PC-3 (cell line): ENCODE data around the gene CCNYL1. TPM values are rescaled to one million over a fixed set of nuclear protein-coding genes. Genes with fewer than 3 reads are reported as not detected.

Experiments used
- ATAC-seq: fragments of 200-7000 bp; cut with Tn5 transposase; 2 replicates; pipeline ENCODE4 v1.9.1; 2020; ENCODE audit warnings: mild to moderate bottlenecking, moderate library complexity
- BruUV-seq: library from RNA; stranded (reverse); fragments of 400-500 nt; replicated peaks from 2 replicates; lab custom pipeline; 2021; lab: Mats Ljungman, UMichigan
- CTCF ChIA-PET: fragments of 300-600 bp; sonication (Branson Sonifier 250); formaldehyde crosslinking; loops from one replicate; lab custom pipeline; 2022; ENCODE audit warnings: antibody characterized with exemption; lab: Charles Lee
- POLR2A ChIA-PET: fragments of 300-600 bp; sonication (Branson Sonifier 250); formaldehyde crosslinking; loops from one replicate; lab custom pipeline; 2022; ENCODE audit warnings: antibody characterized with exemption; ENCODE audit not compliant: unreplicated experiment; lab: Charles Lee
- DNase-seq: peaks from one replicate; pipeline ENCODE4 v3.0.0-alpha.2; 2015
- H2AFZ ChIP-seq: fragments of 300-600 bp; sonication (generic); 2 replicates; pipeline ENCODE4 v1.6.0; 2016; ENCODE audit warnings: antibody characterized with exemption, low read length
- H3F3A ChIP-seq: fragments of 300-600 bp; sonication (generic); one replicate; pipeline ENCODE4 v1.6.0; 2017; ENCODE audit warnings: antibody characterized with exemption, low read length, control low read depth, mild to moderate bottlenecking; ENCODE audit not compliant: unreplicated experiment
- H3K27ac ChIP-seq: fragments of 300-600 bp; sonication (generic); 2 replicates; pipeline ENCODE4 v1.5.1; 2016; ENCODE audit warnings: mild to moderate bottlenecking, low read length
- H3K27me3 ChIP-seq: fragments of 300-600 bp; sonication (generic); 2 replicates; pipeline ENCODE4 v1.6.1; 2016; ENCODE audit warnings: low read length, mixed read lengths
- H3K36me3 ChIP-seq: fragments of 300-600 bp; sonication (generic); 2 replicates; pipeline ENCODE4 v1.6.1; 2016; ENCODE audit warnings: low read depth, mixed run types, low read length, mixed read lengths
- H3K4me1 ChIP-seq: fragments of 300-600 bp; sonication (generic); 2 replicates; pipeline ENCODE4 v1.5.1; 2016; ENCODE audit warnings: low read length; ENCODE audit not compliant: insufficient read depth
- H3K4me2 ChIP-seq: fragments of 300-600 bp; sonication (generic); 2 replicates; pipeline ENCODE4 v1.6.0; 2016; ENCODE audit warnings: low read length
- H3K4me3 ChIP-seq: fragments of 300-600 bp; sonication (generic); 2 replicates; pipeline ENCODE4 v1.5.1; 2016; ENCODE audit warnings: mild to moderate bottlenecking, low read length, mixed read lengths
- H3K79me2 ChIP-seq: fragments of 300-600 bp; sonication (generic); 2 replicates; pipeline ENCODE4 v1.6.1; 2017; ENCODE audit warnings: low read length, mixed read lengths
- H3K9ac ChIP-seq: fragments of 300-600 bp; sonication (generic); 2 replicates; pipeline ENCODE4 v1.6.0; 2016; ENCODE audit warnings: mild to moderate bottlenecking, low read length
- H3K9me2 ChIP-seq: fragments of 300-600 bp; sonication (generic); replicated peaks from 2 replicates; pipeline ENCODE4 v1.6.1; 2016; ENCODE audit warnings: mixed run types, low read length, mixed read lengths
- H3K9me3 ChIP-seq: fragments of 300-600 bp; sonication (generic); 2 replicates; pipeline ENCODE4 v1.6.1; 2016; ENCODE audit warnings: low read length, mixed read lengths
- H4K20me1 ChIP-seq: fragments of 300-600 bp; sonication (generic); 2 replicates; pipeline ENCODE4 v1.6.1; 2016; ENCODE audit warnings: low read length, mixed read lengths
- EZH2 ChIP-seq: fragments of 300-600 bp; sonication (generic); IDR thresholded peaks from one replicate; pipeline ENCODE4 v1.6.1; 2017; ENCODE audit warnings: antibody characterized with exemption, mild to moderate bottlenecking, low read length; ENCODE audit not compliant: unreplicated experiment
- EZH2phosphoT487 ChIP-seq: fragments of 300-600 bp; sonication (generic); IDR thresholded peaks from 2 replicates; pipeline ENCODE4 v1.6.1; 2018; ENCODE audit warnings: mild to moderate bottlenecking, antibody characterized with exemption, low read length, borderline replicate concordance
- intact Hi-C: fragments of 100-400 bp; cut with micrococcal nuclease; formaldehyde crosslinking; loops from 2 replicates; pipeline ENCODE4 v1.9.0; 2023
- total RNA-seq: library from RNA; depleted of rRNA; stranded (reverse); fragments of >200 nt; gene quantifications from 2 replicates; pipeline ENCODE4 v1.2.3, GENCODE V29; 2014
- TF ChIP-seq, protein P1 (sequence below): fragments of 300-600 bp; sonication (generic); conservative IDR thresholded peaks from 2 replicates; pipeline ENCODE4 v1.5.1; 2017; ENCODE audit warnings: antibody characterized with exemption, low read depth, mild to moderate bottlenecking, low read length

CCNYL1 gene
- total RNA-seq, 1 experiment from 2014 or later: 14.7 TPM

DNA sequence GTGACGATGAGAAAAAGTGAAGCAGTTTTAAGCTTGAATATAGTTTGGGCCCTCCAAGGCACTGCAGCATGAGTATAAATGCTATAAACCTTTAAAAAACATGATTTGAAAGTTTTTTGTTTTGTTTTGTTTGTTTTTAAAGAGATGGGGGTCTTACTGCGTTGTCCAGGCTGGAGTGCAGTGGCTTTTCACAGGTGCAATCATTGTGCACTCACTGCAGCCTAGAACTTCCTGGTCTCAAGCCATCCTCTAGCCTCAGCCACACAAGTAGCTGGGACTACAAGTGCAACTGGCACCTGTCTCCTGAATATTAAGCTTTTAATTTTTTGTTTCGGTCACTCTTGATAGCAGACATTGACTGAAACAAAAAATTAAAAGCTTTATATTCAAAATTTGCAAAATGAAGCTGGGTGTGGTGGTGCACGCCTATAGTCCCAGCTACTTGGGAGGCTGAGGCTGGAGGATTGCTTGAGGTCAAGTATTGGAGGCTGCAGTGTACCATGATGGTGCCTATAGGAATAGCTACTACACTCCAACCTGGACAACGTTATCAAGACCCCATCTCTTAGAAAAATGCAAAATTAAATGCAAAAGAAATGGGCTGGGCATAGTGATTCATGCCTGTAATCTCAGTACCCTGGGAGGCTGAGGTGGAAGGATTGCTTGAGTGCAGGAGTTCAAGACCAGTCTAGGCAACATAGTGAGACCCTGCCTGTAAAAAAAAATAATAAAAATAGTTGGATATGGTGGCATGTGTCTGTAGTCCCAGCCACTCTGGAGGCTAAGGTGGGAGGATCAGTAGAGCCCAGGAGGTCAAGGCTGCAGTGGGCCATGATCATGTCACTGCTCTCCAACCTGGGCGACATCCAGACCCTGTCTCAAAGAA lies 43.3 kb downstream of the CCNYL1 start:
- CTCF ChIA-PET: no interaction called here
- TF ChIP-seq, protein P1, sequence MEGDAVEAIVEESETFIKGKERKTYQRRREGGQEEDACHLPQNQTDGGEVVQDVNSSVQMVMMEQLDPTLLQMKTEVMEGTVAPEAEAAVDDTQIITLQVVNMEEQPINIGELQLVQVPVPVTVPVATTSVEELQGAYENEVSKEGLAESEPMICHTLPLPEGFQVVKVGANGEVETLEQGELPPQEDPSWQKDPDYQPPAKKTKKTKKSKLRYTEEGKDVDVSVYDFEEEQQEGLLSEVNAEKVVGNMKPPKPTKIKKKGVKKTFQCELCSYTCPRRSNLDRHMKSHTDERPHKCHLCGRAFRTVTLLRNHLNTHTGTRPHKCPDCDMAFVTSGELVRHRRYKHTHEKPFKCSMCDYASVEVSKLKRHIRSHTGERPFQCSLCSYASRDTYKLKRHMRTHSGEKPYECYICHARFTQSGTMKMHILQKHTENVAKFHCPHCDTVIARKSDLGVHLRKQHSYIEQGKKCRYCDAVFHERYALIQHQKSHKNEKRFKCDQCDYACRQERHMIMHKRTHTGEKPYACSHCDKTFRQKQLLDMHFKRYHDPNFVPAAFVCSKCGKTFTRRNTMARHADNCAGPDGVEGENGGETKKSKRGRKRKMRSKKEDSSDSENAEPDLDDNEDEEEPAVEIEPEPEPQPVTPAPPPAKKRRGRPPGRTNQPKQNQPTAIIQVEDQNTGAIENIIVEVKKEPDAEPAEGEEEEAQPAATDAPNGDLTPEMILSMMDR: no peak
- TF ChIP-seq EZH2phosphoT487 (no peak), EZH2 (no peak)
- H3F3A ChIP-seq: no peaks in the 10 kb centered on the region

DNA sequence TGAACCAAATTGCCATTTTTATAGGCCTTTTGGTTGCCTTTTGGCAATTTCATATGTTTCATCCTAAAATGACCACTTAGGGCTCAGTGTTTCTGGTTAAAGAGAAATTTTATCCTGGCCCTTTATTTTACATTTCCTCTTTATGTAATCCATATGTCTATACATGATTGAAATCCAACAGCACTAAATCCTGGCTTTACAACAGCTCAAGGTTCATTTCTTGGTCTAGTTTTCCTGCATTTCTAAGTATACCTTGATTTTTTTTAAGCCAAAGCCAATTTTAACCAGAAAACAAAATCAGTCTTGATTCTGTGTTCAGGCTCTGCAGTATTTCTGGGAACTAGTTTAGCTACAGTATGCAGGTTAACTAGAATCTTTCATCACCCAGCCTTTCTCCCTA lies 46.6 kb downstream of the CCNYL1 start:
- H3K79me2 ChIP-seq: no peaks in the 10 kb centered on the region
- H3K9ac ChIP-seq: no peak overlapping the region
- no peak for TF ChIP-seq EZH2phosphoT487
- TF ChIP-seq EZH2: no peak
- TF ChIP-seq, protein P1: no peak
- no peaks in the 10 kb centered on the region for H3K27me3 ChIP-seq
- intact Hi-C loops: no loop called here
- no peak overlapping the region for H3K4me3 ChIP-seq
- H4K20me1 ChIP-seq: no peaks in the 10 kb centered on the region
- no TSS peak for BruUV-seq
- no peak overlapping the region for H2AFZ ChIP-seq
- no peaks in the 10 kb centered on the region for H3K4me1 ChIP-seq
- no peaks in the 10 kb centered on the region for H3K9me2 ChIP-seq
- ChIA-PET POLR2A (no interaction called here), CTCF (interaction anchor here (0.7 to 1.2 kb wide), 3 partner anchors 282 to 1063 kb away, joined by 3 to 4 read pairs (median 3); no protein-coding TSS in a partner anchor)
- no peak overlapping the region for H3K27ac ChIP-seq
- H3K9me3 ChIP-seq: no peaks in the 10 kb centered on the region
- DNase-seq: no peak
- H3K36me3 ChIP-seq: peaks cover 6% of the 10 kb centered on the region
- ATAC-seq: no peak
- no peak overlapping the region for H3K4me2 ChIP-seq
- no peaks in the 10 kb centered on the region for H3F3A ChIP-seq

More for the DNA sequence above, 43.3 kb downstream of the CCNYL1 start:
- Histone ChIP-seq H3K27ac (no peak overlapping the region), H3K36me3 (peaks cover 17% of the 10 kb centered on the region), H3K9ac (no peak overlapping the region), H3K4me3 (no peak overlapping the region), H3K9me2 (no peaks in the 10 kb centered on the region), H4K20me1 (no peaks in the 10 kb centered on the region), H3K79me2 (no peaks in the 10 kb centered on the region), H3K4me2 (no peak overlapping the region), H3K4me1 (no peaks in the 10 kb centered on the region), H3K9me3 (no peaks in the 10 kb centered on the region), H2AFZ (no peak overlapping the region), H3K27me3 (no peaks in the 10 kb centered on the region)
- DNase-seq: no peak
- BruUV-seq: no TSS peak
- POLR2A ChIA-PET: interaction anchor here (0.8 kb wide), 1 partner anchor 246 kb away, joined by 10 read pairs; no protein-coding TSS in a partner anchor
- intact Hi-C loops: no loop called here
- ATAC-seq: no peak

DNA sequence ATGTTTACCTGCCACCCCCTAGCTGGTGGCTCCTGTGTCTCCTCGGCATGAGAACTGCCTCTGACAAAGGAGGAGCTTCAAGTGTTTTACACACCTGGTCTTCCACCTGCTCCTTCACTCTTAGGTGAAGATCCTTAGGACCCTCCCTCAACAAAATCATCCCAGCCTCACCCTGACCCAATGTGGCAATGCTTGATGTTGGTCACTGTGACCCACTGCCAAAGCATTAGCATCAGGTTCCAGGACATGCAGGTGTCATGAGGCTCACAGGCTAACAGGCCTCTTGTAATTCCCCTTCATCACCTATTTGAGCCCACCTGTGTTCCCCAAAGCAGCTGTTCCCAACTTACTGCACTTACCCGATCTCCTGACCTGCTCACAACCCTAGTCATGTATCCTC lies 48.5 kb downstream of the CCNYL1 start:
- peaks cover 16% of the 10 kb centered on the region for H3K79me2 ChIP-seq
- no peaks in the 10 kb centered on the region for H3K4me1 ChIP-seq
- no peak overlapping the region for H2AFZ ChIP-seq
- no TSS peak for BruUV-seq
- H3K4me2 ChIP-seq: no peak overlapping the region
- no peak overlapping the region for H3K27ac ChIP-seq
- no peak for DNase-seq
- H3K4me3 ChIP-seq: no peak overlapping the region
- CTCF ChIA-PET: no interaction called here
- POLR2A ChIA-PET: no interaction called here
- ATAC-seq: no peak
- H3K9me3 ChIP-seq: no peaks in the 10 kb centered on the region
- no peaks in the 10 kb centered on the region for H3K9me2 ChIP-seq
- H3F3A ChIP-seq: no peaks in the 10 kb centered on the region
- intact Hi-C loops: no loop called here
- H4K20me1 ChIP-seq: no peaks in the 10 kb centered on the region
- no peaks in the 10 kb centered on the region for H3K36me3 ChIP-seq
- no peaks in the 10 kb centered on the region for H3K27me3 ChIP-seq
- no peak for TF ChIP-seq EZH2
- TF ChIP-seq EZH2phosphoT487: no peak
- TF ChIP-seq, protein P1: no peak
- no peak overlapping the region for H3K9ac ChIP-seq
